HepG2 (cell line): ENCODE data around the gene NTN4. TPM values are rescaled to one million over a fixed set of nuclear protein-coding genes. Genes with fewer than 3 reads are reported as not detected.

ENCODE experiments used
- ATAC-seq: fragments of 200-7000 bp; cut with Tn5 transposase; 3 replicates; pipeline ENCODE4 v1.9.1; 2020; ENCODE audit warnings: mild to moderate bottlenecking, moderate library complexity
- BruUV-seq: library from RNA; stranded (reverse); fragments of 400-500 nt; replicated peaks from 2 replicates; lab custom pipeline; 2021; lab: Mats Ljungman, UMichigan
- CTCF ChIA-PET: fragments of 300-600 bp; formaldehyde crosslinking; extraction: SDS; loops from one replicate; lab custom pipeline; 2021; ENCODE audit warnings: low total read pairs, inconsistent platforms, low intra/inter-chr PET ratio; lab: Yijun Ruan, JAX
- POLR2A ChIA-PET: fragments of 350-600 bp; sonication (Branson Sonifier 250); formaldehyde crosslinking; loops from one replicate; lab custom pipeline; 2020; ENCODE audit warnings: antibody characterized with exemption, inconsistent platforms; lab: Yijun Ruan, JAX
- DNase-seq: peaks from one replicate; pipeline ENCODE4 v3.0.0-alpha.2; 2015; ENCODE audit warnings: low spot score
- FAIRE-seq: peaks from 3 replicates; lab custom pipeline; 2011; peaks lifted over from hg19 to GRCh38; lab: Jason Lieb, UNC
- H2AFZ ChIP-seq: one replicate; pipeline ENCODE4 v1.6.1; 2011; ENCODE audit warnings: low read length, inconsistent platforms
- H3K27ac ChIP-seq: fragments of 300-600 bp; 3 replicates; pipeline ENCODE4 v1.8.0; 2011; ENCODE audit warnings: mixed run types, mild to moderate bottlenecking, mixed read lengths, low read length, inconsistent platforms; ENCODE audit not compliant: insufficient read depth; ENCODE audit errors: extremely low read length
- H3K27me3 ChIP-seq, 2 experiments: fragments of 200-600 bp in 1 of 2; 2 replicates in 1 of 2; 3 replicates in 1 of 2; pipeline versions ENCODE4 v1.6.0 to v1.8.0; 2011; ENCODE audit warnings: low read length in 2 of 2, mild to moderate bottlenecking in 2 of 2, moderate library complexity in 2 of 2, inconsistent platforms in 1 of 2; ENCODE audit not compliant: insufficient read depth in 2 of 2, control insufficient read depth in 1 of 2
- H3K36me3 ChIP-seq, 2 experiments: fragments of 200-600 bp in 1 of 2; replicated peaks in 1 of 2; 2 replicates in 1 of 2; 3 replicates in 1 of 2; pipeline versions ENCODE4 v1.5.1 to v1.8.0; 2011; ENCODE audit warnings: low read length in 2 of 2, inconsistent platforms in 1 of 2; ENCODE audit not compliant: insufficient read depth in 2 of 2, control insufficient read depth in 1 of 2
- H3K4me1 ChIP-seq: 2 replicates; pipeline ENCODE4 v1.5.1; 2012; ENCODE audit warnings: low read length, inconsistent platforms; ENCODE audit not compliant: insufficient read depth
- H3K4me2 ChIP-seq: 2 replicates; pipeline ENCODE4 v1.6.0; 2011; ENCODE audit warnings: low read depth, low read length, inconsistent platforms
- H3K4me3 ChIP-seq, 3 experiments: fragments of 200-600 bp in 1 of 3; sonication (generic), shearing (Covaris generic) in 1 of 3; replicated peaks in 1 of 3; 2 replicates each; pipeline ENCODE4 v1.5.1; 2011 to 2016; ENCODE audit warnings: low read length in 3 of 3, inconsistent platforms in 2 of 3, low read depth in 2 of 3, mild to moderate bottlenecking in 2 of 3, control low read depth in 1 of 3, mixed read lengths in 1 of 3; ENCODE audit not compliant: insufficient read depth in 1 of 3
- H3K79me2 ChIP-seq: one replicate; pipeline ENCODE4 v1.6.1; 2011; ENCODE audit warnings: low read length, inconsistent platforms; ENCODE audit not compliant: insufficient read depth
- H3K9ac ChIP-seq: 2 replicates; pipeline ENCODE4 v1.6.0; 2011; ENCODE audit warnings: mild to moderate bottlenecking, low read depth, low read length, inconsistent platforms; ENCODE audit not compliant: insufficient read depth
- H3K9me3 ChIP-seq: 2 replicates; pipeline ENCODE4 v1.5.1; 2012; ENCODE audit warnings: mild to moderate bottlenecking, low read length
- H4K20me1 ChIP-seq: 2 replicates; pipeline ENCODE4 v1.6.0; 2011; ENCODE audit warnings: inconsistent platforms, mild to moderate bottlenecking, low read length, moderate library complexity; ENCODE audit not compliant: insufficient read depth
- CBX2 ChIP-seq, 2 experiments: fragments of 200-600 bp in 1 of 2; sonication (generic); formaldehyde crosslinking in 1 of 2; IDR thresholded peaks; 2 replicates each; pipeline versions ENCODE4 v1.7.0 to v1.8.1; 2018 to 2022; ENCODE audit warnings: low read depth in 2 of 2, low read length in 1 of 2, mild to moderate bottlenecking in 1 of 2, missing genetic modification reagents in 1 of 2
- ETV6 ChIP-seq: sonication (generic); formaldehyde crosslinking; conservative IDR thresholded peaks from 2 replicates; pipeline ENCODE4 v1.4.0; 2020; ENCODE audit warnings: missing genetic modification reagents
- HOXA7 ChIP-seq: sonication (generic); formaldehyde crosslinking; IDR thresholded peaks from 2 replicates; pipeline ENCODE4 v1.8.1; 2022; ENCODE audit warnings: mild to moderate bottlenecking, missing genetic modification reagents, moderate library complexity
- MEF2D ChIP-seq: sonication (generic); formaldehyde crosslinking; IDR thresholded peaks from 2 replicates; pipeline ENCODE4 v1.5.1; 2020; ENCODE audit warnings: mild to moderate bottlenecking, missing genetic modification reagents
- NBN ChIP-seq: fragments of 450-650 bp; conservative IDR thresholded peaks from 2 replicates; pipeline ENCODE4 v1.6.1; 2017
- SIX4 ChIP-seq: sonication (generic); formaldehyde crosslinking; IDR thresholded peaks from 2 replicates; pipeline ENCODE4 v1.4.0; 2020; ENCODE audit warnings: missing genetic modification reagents
- TP53 ChIP-seq: sonication (generic); formaldehyde crosslinking; conservative IDR thresholded peaks from 2 replicates; pipeline ENCODE4 v1.4.0; 2020; ENCODE audit warnings: missing genetic modification reagents
- ZBTB42 ChIP-seq: sonication (generic); formaldehyde crosslinking; IDR thresholded peaks from 2 replicates; pipeline ENCODE4 v1.5.0; 2020; ENCODE audit warnings: mild to moderate bottlenecking, missing genetic modification reagents
- ZFP82 ChIP-seq: sonication (generic); formaldehyde crosslinking; IDR thresholded peaks from 2 replicates; pipeline ENCODE4 v1.5.1; 2020; ENCODE audit warnings: mild to moderate bottlenecking, missing genetic modification reagents, borderline replicate concordance
- ZNF34 ChIP-seq: sonication (generic); formaldehyde crosslinking; IDR thresholded peaks from 2 replicates; pipeline ENCODE4 v1.4.0; 2020; ENCODE audit warnings: mild to moderate bottlenecking, missing genetic modification reagents, borderline replicate concordance
- ZNF557 ChIP-seq: sonication (generic); formaldehyde crosslinking; IDR thresholded peaks from 2 replicates; pipeline ENCODE4 v1.4.0; 2020; ENCODE audit warnings: missing genetic modification reagents
- ZNF660 ChIP-seq: sonication (generic); formaldehyde crosslinking; IDR thresholded peaks from 2 replicates; pipeline ENCODE4 v1.5.1; 2020; ENCODE audit warnings: mild to moderate bottlenecking, low read depth, missing genetic modification reagents, borderline replicate concordance
- WGBS: methylation state at CpG from one replicate; pipeline ENCODE4 v1.1.6; 2017; ENCODE audit warnings: low lambda C conversion rate; 5-methylcytosine and 5-hydroxymethylcytosine counted together
- in situ Hi-C: cut with HindIII; loops from 2 replicates; pipeline ENCODE4 v1.10.0; 2017; ENCODE audit warnings: low pct_unique_long_range_greater_than_20kb; ENCODE audit not compliant: extremely low pct_ligation_motif_present
- intact Hi-C: fragments of 100-400 bp; cut with micrococcal nuclease; formaldehyde crosslinking; loops from one replicate; pipeline ENCODE4 v1.10.0; 2022; ENCODE audit not compliant: unreplicated experiment
- polyA plus RNA-seq, 8 experiments: library from polyadenylated mRNA; depleted of rRNA in 3 of 8; stranded (reverse) in 7 of 8; unstranded in 1 of 8; fragments of >200 nt; fragmentation: Illumina TruSeq in 4 of 8; extraction: Trizol in 4 of 8; gene quantifications; 2 replicates each; pipeline versions ENCODE4 v1.2.1 to v1.2.3, GENCODE V29; 2011 to 2016; ENCODE audit warnings: low read depth in 4 of 8, missing spikeins in 1 of 8, mixed read lengths in 1 of 8; ENCODE audit not compliant: insufficient read depth in 1 of 8
- total RNA-seq, 5 experiments: library from RNA; depleted of rRNA; stranded (reverse); fragments of >200 nt; fragmentation: Illumina TruSeq; extraction: Trizol; gene quantifications; 2 replicates each; pipeline ENCODE4 v1.2.3, GENCODE V29; 2016; ENCODE audit warnings: low read depth in 1 of 5
- TF ChIP-seq, protein P1 (sequence below): sonication (generic); formaldehyde crosslinking; conservative IDR thresholded peaks from 2 replicates; pipeline ENCODE4 v1.8.0; 2022; ENCODE audit warnings: mild to moderate bottlenecking, moderate library complexity, missing genetic modification reagents

NTN4 gene
- total and polyA plus RNA-seq, 2 of the 13 experiments (the other 11 are each of a cell fraction or from before 2014, with no cell fraction given), result 7.8 to 11.5 TPM

DNA sequence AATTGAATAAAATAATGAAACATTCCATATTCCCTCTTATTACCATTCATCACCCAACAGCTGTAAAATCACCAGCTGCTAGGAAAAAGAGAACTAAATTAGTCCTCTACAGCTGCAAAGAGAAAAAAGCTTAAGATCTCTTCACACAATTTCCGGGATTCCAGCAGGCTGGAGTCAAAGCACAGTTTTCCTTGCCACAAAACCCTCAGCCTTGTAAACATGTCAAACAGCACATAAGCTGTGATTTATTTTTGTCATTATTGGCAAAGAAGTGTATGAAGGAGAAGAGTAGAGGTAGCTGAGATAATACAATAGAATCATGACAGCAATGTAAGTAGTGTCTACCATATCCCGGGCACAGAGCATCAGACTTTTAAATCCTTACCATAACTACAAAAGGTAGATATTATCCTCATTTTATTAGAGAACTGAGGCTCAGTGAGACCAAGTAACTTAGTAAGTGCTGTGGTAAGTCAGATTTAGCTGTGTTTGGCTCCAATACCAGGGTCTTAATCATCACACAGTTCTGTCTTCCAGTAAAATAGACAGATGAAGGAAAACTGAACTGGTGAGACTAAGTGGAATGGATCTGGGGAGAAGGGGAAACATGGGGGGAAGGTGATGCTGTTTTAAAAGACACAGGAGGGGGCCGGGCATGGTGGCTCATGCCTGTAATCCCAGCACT lies 57.3 kb downstream of the NTN4 start:
- intact Hi-C loops (no loop called here), in situ Hi-C loops (no loop called here)
- WGBS, result 98% methylated on average over 3 of the region's 3 CpGs
- Histone ChIP-seq H3K27me3 (no peaks in the 10 kb centered on the region), H3K9ac (no peak overlapping the region), H3K9me3 (no peaks in the 10 kb centered on the region), H3K79me2 (no peaks in the 10 kb centered on the region), H3K4me2 (no peak overlapping the region), H4K20me1 (no peaks in the 10 kb centered on the region), H2AFZ (no peak overlapping the region)
- ATAC-seq (no peak), FAIRE-seq (no peak), DNase-seq (no peak)
- ChIA-PET CTCF (no interaction called here), POLR2A (interaction anchor here (0.6 kb wide), 1 partner anchor 29 kb away, joined by 3 read pairs; no protein-coding TSS in a partner anchor)
- no peak for TF ChIP-seq ZNF34 (CRISPR knock-in tag)
- no peak for TF ChIP-seq ETV6 (CRISPR knock-in tag)
- no peak for TF ChIP-seq CBX2 (IDR thresholded peaks at IDR 0.05; ENCODE audit: low read depth, low read length)
- no peak for TF ChIP-seq CBX2 (CRISPR knock-in tag; IDR thresholded peaks at IDR 0.05; ENCODE audit: low read depth)
- TF ChIP-seq ZFP82 (CRISPR knock-in tag), result no peak
- TF ChIP-seq ZBTB42, result no peak
- no peak for TF ChIP-seq NBN
- TF ChIP-seq TP53, result no peak
- TF ChIP-seq HOXA7 (CRISPR knock-in tag), result no peak
- TF ChIP-seq, protein P1, sequence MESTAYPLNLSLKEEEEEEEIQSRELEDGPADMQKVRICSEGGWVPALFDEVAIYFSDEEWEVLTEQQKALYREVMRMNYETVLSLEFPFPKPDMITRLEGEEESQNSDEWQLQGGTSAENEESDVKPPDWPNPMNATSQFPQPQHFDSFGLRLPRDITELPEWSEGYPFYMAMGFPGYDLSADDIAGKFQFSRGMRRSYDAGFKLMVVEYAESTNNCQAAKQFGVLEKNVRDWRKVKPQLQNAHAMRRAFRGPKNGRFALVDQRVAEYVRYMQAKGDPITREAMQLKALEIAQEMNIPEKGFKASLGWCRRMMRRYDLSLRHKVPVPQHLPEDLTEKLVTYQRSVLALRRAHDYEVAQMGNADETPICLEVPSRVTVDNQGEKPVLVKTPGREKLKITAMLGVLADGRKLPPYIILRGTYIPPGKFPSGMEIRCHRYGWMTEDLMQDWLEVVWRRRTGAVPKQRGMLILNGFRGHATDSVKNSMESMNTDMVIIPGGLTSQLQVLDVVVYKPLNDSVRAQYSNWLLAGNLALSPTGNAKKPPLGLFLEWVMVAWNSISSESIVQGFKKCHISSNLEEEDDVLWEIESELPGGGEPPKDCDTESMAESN (CRISPR knock-in tag), result no peak
- TF ChIP-seq ZNF660 (CRISPR knock-in tag), result no peak
- no peak for TF ChIP-seq ZNF557 (CRISPR knock-in tag)
- TF ChIP-seq SIX4, result no peak
- TF ChIP-seq MEF2D, result no peak
- TF ChIP-seq, all 625 proteins: peak for 0
- Histone ChIP-seq H3K4me1 (peaks cover 15% of the 10 kb centered on the region), H3K27ac (no peak overlapping the region), H3K36me3 (peaks cover 0 to 3% of the 10 kb centered on the region in 2 experiments; a peak in 1 of 5 replicates), H3K4me3 (no peak overlapping the region)
- BruUV-seq, result no TSS peak
